ENCODE measurements around the gene H1-8. TPM values are rescaled to one million over a fixed set of nuclear protein-coding genes. Genes with fewer than 3 reads are reported as not detected.
"Not testable (repeated sequence)": the region's sequence is repeated elsewhere in the genome, so short reads cannot be mapped to it uniquely, and the experiment has no call there.

The H1-8 gene
- not detected in 2 replicates for total RNA-seq

- DNase-seq (ENCODE audit: extremely low read depth, low read depth, low spot score) = no peak
These were observed at the start of gene H1-8 for GRCh38 chr3:129543156-129543790. TSS of gene H1-8 (plus strand) at chr3:129543175. CDS start at chr3:129543219, 44 bp downstream.

- no peak for DNase-seq (ENCODE audit: extremely low read depth, low read depth, low spot score)
These were observed 49.8 kb upstream of the H1-8 start for GRCh38 chr3:129493206-129493605.

GRCh38 chr3:129494499-129494898, 48.5 kb upstream of the H1-8 start:
- not testable (repeated sequence) for DNase-seq (ENCODE audit: extremely low read depth, low read depth, low spot score)

- not testable (repeated sequence) for DNase-seq (ENCODE audit: extremely low read depth, low read depth, low spot score)
These were observed 47.9 kb upstream of the H1-8 start for GRCh38 chr3:129495006-129495639.

- DNase-seq (ENCODE audit: extremely low read depth, low read depth, low spot score) = not testable (repeated sequence)
These were observed 45.1 kb upstream of the H1-8 start for GRCh38 chr3:129497876-129498275.

GRCh38 chr3:129498603-129499488, 44.1 kb upstream of the H1-8 start:
- not testable (repeated sequence) for DNase-seq (ENCODE audit: extremely low read depth, low read depth, low spot score)

- DNase-seq (ENCODE audit: extremely low read depth, low read depth, low spot score) = not testable (repeated sequence)
These were observed 43.2 kb upstream of the H1-8 start for GRCh38 chr3:129499604-129500333.

GRCh38 chr3:129500334-129500658, 42.7 kb upstream of the H1-8 start:
- no peak for DNase-seq (ENCODE audit: extremely low read depth, low read depth, low spot score)

GRCh38 chr3:129501630-129502029, 41.3 kb upstream of the H1-8 start:
- no peak for DNase-seq (ENCODE audit: extremely low read depth, low read depth, low spot score)

GRCh38 chr3:129502641-129503408, 40.1 kb upstream of the H1-8 start:
- DNase-seq (ENCODE audit: extremely low read depth, low read depth, low spot score) = no peak

GRCh38 chr3:129503471-129504291, 39.3 kb upstream of the H1-8 start:
- no peak for DNase-seq (ENCODE audit: extremely low read depth, low read depth, low spot score)

GRCh38 chr3:129504471-129505100, 38.4 kb upstream of the H1-8 start:
- no peak for DNase-seq (ENCODE audit: extremely low read depth, low read depth, low spot score)

- DNase-seq (ENCODE audit: extremely low read depth, low read depth, low spot score) = no peak
These were observed 37.6 kb upstream of the H1-8 start for GRCh38 chr3:129505341-129505740.

- no peak for DNase-seq (ENCODE audit: extremely low read depth, low read depth, low spot score)
These were observed 36.7 kb upstream of the H1-8 start for GRCh38 chr3:129506231-129506742.

- DNase-seq (ENCODE audit: extremely low read depth, low read depth, low spot score) = no peak
These were observed 35.7 kb upstream of the H1-8 start for GRCh38 chr3:129507181-129507831.

- no peak for DNase-seq (ENCODE audit: extremely low read depth, low read depth, low spot score)
These were observed 30.4 kb upstream of the H1-8 start for GRCh38 chr3:129512595-129512994.

GRCh38 chr3:129513705-129514104, 29.3 kb upstream of the H1-8 start:
- no peak for DNase-seq (ENCODE audit: extremely low read depth, low read depth, low spot score)

- no peak for DNase-seq (ENCODE audit: extremely low read depth, low read depth, low spot score)
These were observed 28.9 kb upstream of the H1-8 start for GRCh38 chr3:129514110-129514509.
